Endothelial cell of umbilical vein (primary cell): ENCODE data around the gene MR1. TPM values are rescaled to one million over a fixed set of nuclear protein-coding genes. Genes with fewer than 3 reads are reported as not detected.

Source experiments
- BruUV-seq: library from RNA; stranded (reverse); fragments of 400-500 nt; replicated peaks from 2 replicates; lab custom pipeline; 2021; lab: Mats Ljungman, UMichigan
- CTCF ChIA-PET: fragments of 300-600, 350-600 bp; sonication (Branson Sonifier 250); formaldehyde crosslinking; loops from one replicate; lab custom pipeline; 2021; ENCODE audit warnings: antibody characterized with exemption, inconsistent platforms; lab: Charles Lee
- POLR2A ChIA-PET: fragments of 300-600, 350-600 bp; sonication (Branson Sonifier 250); formaldehyde crosslinking; loops from one replicate; lab custom pipeline; 2021; ENCODE audit warnings: antibody characterized with exemption, inconsistent platforms; lab: Charles Lee
- DNase-seq: peaks from one replicate; pipeline ENCODE4 v3.0.0-alpha.2; 2011; ENCODE audit warnings: low read depth, low spot score
- FAIRE-seq: peaks from 2 replicates; lab custom pipeline; 2011; peaks lifted over from hg19 to GRCh38; lab: Jason Lieb, UNC
- H2AFZ ChIP-seq: 2 replicates; pipeline ENCODE4 v1.6.0; 2012; ENCODE audit warnings: low read depth, low read length, control low read depth, inconsistent platforms
- H3K27ac ChIP-seq: 2 replicates; pipeline ENCODE4 v1.5.1; 2011; ENCODE audit warnings: low read depth, mild to moderate bottlenecking, control low read depth, low read length, moderate library complexity; ENCODE audit not compliant: insufficient read depth
- H3K27me3 ChIP-seq, 2 experiments: 2 replicates each; pipeline versions ENCODE4 v1.6.0 to v1.6.1; 2011; ENCODE audit warnings: low read length in 2 of 2, mixed read lengths in 1 of 2; ENCODE audit not compliant: control insufficient read depth in 2 of 2, insufficient read depth in 2 of 2
- H3K36me3 ChIP-seq, 2 experiments: 2 replicates in 1 of 2; 3 replicates in 1 of 2; pipeline ENCODE4 v1.5.1; 2011; ENCODE audit warnings: low read length in 2 of 2, mild to moderate bottlenecking in 1 of 2, moderate library complexity in 1 of 2; ENCODE audit not compliant: control insufficient read depth in 2 of 2, insufficient read depth in 2 of 2; ENCODE audit errors: extremely low read depth in 1 of 2
- H3K4me1 ChIP-seq: 3 replicates; pipeline ENCODE4 v1.5.1; 2011; ENCODE audit warnings: mild to moderate bottlenecking, low read length; ENCODE audit not compliant: control insufficient read depth, insufficient read depth; ENCODE audit errors: extremely low read depth
- H3K4me2 ChIP-seq: 2 replicates; pipeline ENCODE4 v1.6.1; 2011; ENCODE audit warnings: low read length, control low read depth, mixed read lengths; ENCODE audit not compliant: insufficient read depth
- H3K4me3 ChIP-seq, 3 experiments: fragments of 200-600 bp in 1 of 3; sonication (generic), shearing (Covaris generic) in 1 of 3; replicated peaks in 1 of 3; 2 replicates each; pipeline ENCODE4 v1.5.1; 2011 to 2016; ENCODE audit warnings: control low read depth in 3 of 3, low read length in 3 of 3, mild to moderate bottlenecking in 2 of 3, inconsistent platforms in 1 of 3, low read depth in 1 of 3, moderate library complexity in 1 of 3; ENCODE audit not compliant: insufficient read depth in 1 of 3
- H3K79me2 ChIP-seq: 2 replicates; pipeline ENCODE4 v1.6.0; 2012; ENCODE audit warnings: low read length, inconsistent platforms; ENCODE audit not compliant: control insufficient read depth, insufficient read depth
- H3K9ac ChIP-seq: replicated peaks from 2 replicates; pipeline ENCODE3; 2011; ENCODE audit warnings: low read length, control low read depth; ENCODE audit not compliant: insufficient read depth; ENCODE audit errors: extremely low read depth
- H3K9me1 ChIP-seq: replicated peaks from 3 replicates; pipeline ENCODE4 v1.6.0; 2011; ENCODE audit warnings: mild to moderate bottlenecking, low read length; ENCODE audit not compliant: control insufficient read depth, insufficient read depth; ENCODE audit errors: extremely low read depth
- H3K9me3 ChIP-seq: replicated peaks from 2 replicates; pipeline ENCODE4 v1.5.1; 2012; ENCODE audit warnings: low read length, inconsistent platforms; ENCODE audit not compliant: control insufficient read depth, insufficient read depth
- H4K20me1 ChIP-seq: replicated peaks from 2 replicates; pipeline ENCODE3; 2011; ENCODE audit warnings: mild to moderate bottlenecking, low read length; ENCODE audit not compliant: control insufficient read depth, insufficient read depth; ENCODE audit errors: extremely low read depth
- EZH2 ChIP-seq: IDR thresholded peaks from 2 replicates; pipeline ENCODE4 v1.6.1; 2012; ENCODE audit warnings: borderline replicate concordance, low read depth, mild to moderate bottlenecking, moderate library complexity, low read length, inconsistent platforms; ENCODE audit not compliant: severe bottlenecking
- FOS ChIP-seq: IDR thresholded peaks from 2 replicates; pipeline ENCODE4 v1.6.1; 2011; ENCODE audit warnings: mild to moderate bottlenecking, low read length, moderate library complexity, borderline replicate concordance; ENCODE audit not compliant: insufficient read depth
- GATA2 ChIP-seq: IDR thresholded peaks from 2 replicates; pipeline ENCODE4 v1.7.0; 2011; ENCODE audit warnings: low read depth, mild to moderate bottlenecking, moderate library complexity, mixed read lengths, low read length; ENCODE audit not compliant: insufficient read length, insufficient read depth
- JUN ChIP-seq: IDR thresholded peaks from 2 replicates; pipeline ENCODE4 v1.6.1; 2011; ENCODE audit warnings: borderline replicate concordance, low read depth; ENCODE audit not compliant: insufficient read length, insufficient read depth
- MYC ChIP-seq: IDR thresholded peaks from one replicate; pipeline ENCODE4 v1.6.1; 2011; ENCODE audit warnings: mild to moderate bottlenecking, low read depth, low read length
- POLR2AphosphoS5 ChIP-seq: IDR thresholded peaks from 2 replicates; pipeline ENCODE4 v1.6.1; 2012; ENCODE audit warnings: low read depth, mild to moderate bottlenecking, control low read depth, low read length, moderate library complexity; ENCODE audit not compliant: insufficient read depth
- dilution Hi-C: fragments of 300-500 bp; cut with MboI; formaldehyde crosslinking; loops from one replicate; pipeline ENCODE4 v1.15.0; 2019; ENCODE audit warnings: low sequenced_read_pairs; ENCODE audit not compliant: extremely low pct_ligation_motif_present
- intact Hi-C: fragments of 100-400 bp; cut with micrococcal nuclease; formaldehyde crosslinking; loops from one replicate; pipeline ENCODE4 v1.10.0; 2022
- polyA plus RNA-seq, 4 experiments: library from polyadenylated mRNA; depleted of rRNA in 3 of 4; stranded (reverse) in 3 of 4; unstranded in 1 of 4; fragments of >200 nt; gene quantifications; 2 replicates each; pipeline versions ENCODE4 v1.2.1 to v1.2.3, GENCODE V29; 2011 to 2012; ENCODE audit warnings: missing spikeins in 1 of 4
- total RNA-seq: library from RNA; stranded (reverse); gene quantifications from 2 replicates; pipeline ENCODE4 v1.2.3, GENCODE V29; 2021

MR1 gene
- total and polyA plus RNA-seq, 2 donors (not counting 3 experiments of a cell fraction or from before 2014, with no cell fraction given) = 1.3 to 2.5 TPM

DNA sequence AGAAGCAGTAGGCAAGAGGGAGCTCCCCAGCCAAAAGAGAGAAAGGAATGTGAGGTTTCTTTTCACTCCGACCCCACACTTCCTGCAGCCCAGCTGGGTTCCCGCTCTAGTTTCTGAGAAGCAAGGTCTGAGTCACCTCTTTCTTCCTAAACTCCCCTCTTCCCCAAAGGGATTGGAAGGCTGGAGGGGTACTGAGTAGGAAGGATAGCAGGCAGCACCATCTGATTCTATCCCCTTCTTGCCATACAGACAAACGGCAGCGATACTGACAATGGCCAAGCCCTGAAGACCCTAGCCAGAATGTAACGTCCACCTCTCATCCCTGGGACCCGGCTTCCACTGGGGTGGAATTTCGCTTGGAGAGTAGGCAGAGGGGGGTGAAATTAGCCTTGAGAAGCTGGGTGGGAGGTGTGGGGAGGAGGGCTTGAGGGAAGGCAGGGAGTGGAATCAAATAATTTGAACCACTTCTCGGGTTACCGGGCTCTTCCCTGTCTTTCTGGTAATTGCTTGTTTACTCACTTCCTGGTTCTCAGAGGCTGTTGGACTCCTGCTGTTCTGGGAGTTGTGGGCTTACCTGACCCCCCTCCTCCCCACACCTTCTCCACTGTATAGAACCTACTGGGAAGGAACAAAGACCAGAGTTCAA, 67.9 kb downstream of the MR1 start:
- Histone ChIP-seq H3K4me2 (peak overlapping the region; percentile 57), H3K9me1 (no peaks in the 10 kb centered on the region), H3K36me3 (no peaks in the 10 kb centered on the region), H3K9ac (no peak overlapping the region), H2AFZ (peak overlapping the region; percentile 25), H3K27me3 (no peaks in the 10 kb centered on the region), H3K79me2 (no peaks in the 10 kb centered on the region), H3K9me3 (no peaks in the 10 kb centered on the region), H3K4me1 (peaks cover 58% of the 10 kb centered on the region), H3K4me3 (no peak overlapping the region), H4K20me1 (no peaks in the 10 kb centered on the region), H3K27ac (peak overlapping the region; percentile 73)
- FAIRE-seq = peak; percentile 97
- intact Hi-C loops = loop anchor here (5.0 kb wide), 1 partner anchor 599 kb away; the partner anchor contains the start of gene ACBD6
- ChIA-PET CTCF (interaction anchor here (1.1 to 1.6 kb wide), 4 partner anchors 10 to 51 kb away, joined by 3 to 17 read pairs (median 6); no protein-coding TSS in a partner anchor), POLR2A (interaction anchor here (1.0 to 2.5 kb wide), 4 partner anchors 10 to 80 kb away, joined by 3 to 14 read pairs (median 4); no protein-coding TSS in a partner anchor)
- DNase-seq = peak; percentile 64
- dilution Hi-C loops = no loop called here
- no TSS peak for BruUV-seq
- TF ChIP-seq GATA2 (no peak), FOS (peak; percentile 51), JUN (peak; percentile 56)

DNA sequence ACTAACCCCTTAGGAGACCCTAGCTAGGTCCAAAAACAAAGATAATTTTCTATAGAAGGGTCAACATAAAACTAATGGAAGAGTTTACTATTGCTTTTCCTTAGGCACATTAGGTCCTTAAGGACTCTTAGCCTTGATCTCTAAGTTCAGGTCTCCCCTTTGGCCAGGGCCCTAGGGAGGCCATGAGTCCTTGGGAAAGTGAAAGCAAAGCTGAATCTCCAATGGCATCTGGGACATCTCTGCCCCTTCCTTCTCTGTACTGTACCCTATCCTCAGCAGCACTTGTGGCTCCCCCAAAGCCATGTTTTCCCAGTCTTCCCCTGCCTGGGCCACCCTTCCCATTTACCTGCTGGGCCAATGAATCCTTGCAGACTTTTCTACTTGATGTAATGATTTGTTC, 69.1 kb downstream of the MR1 start:
- H3K9ac ChIP-seq = no peak overlapping the region
- DNase-seq (no peak), FAIRE-seq (peak; percentile 63)
- dilution Hi-C loops = no loop called here
- H3K4me1 ChIP-seq = peaks cover 69% of the 10 kb centered on the region
- no peaks in the 10 kb centered on the region for H3K9me1 ChIP-seq
- no peak overlapping the region for H2AFZ ChIP-seq
- POLR2A ChIA-PET = interaction anchor here (1.0 to 5.8 kb wide), 3 partner anchors 9 to 33 kb away, joined by 4 to 114 read pairs (median 6); partner anchors contain the start of gene IER5
- CTCF ChIA-PET = interaction anchor here (1.1 to 4.8 kb wide), 2 partner anchors 12 to 39 kb away, joined by 4 to 43 read pairs; no protein-coding TSS in a partner anchor
- no peaks in the 10 kb centered on the region for H3K79me2 ChIP-seq
- H3K9me3 ChIP-seq = no peaks in the 10 kb centered on the region
- H3K4me2 ChIP-seq = no peak overlapping the region
- intact Hi-C loops = loop anchor here (5.0 kb wide), 1 partner anchor 601 kb away; the partner anchor contains the start of gene ACBD6
- no peak overlapping the region for H3K27ac ChIP-seq
- no peak overlapping the region for H3K4me3 ChIP-seq
- no TSS peak for BruUV-seq
- TF ChIP-seq POLR2AphosphoS5 = no peak
- TF ChIP-seq JUN = no peak
- TF ChIP-seq FOS = no peak
- TF ChIP-seq GATA2 = no peak
- no peak for TF ChIP-seq EZH2
- TF ChIP-seq MYC = no peak
- H4K20me1 ChIP-seq = no peaks in the 10 kb centered on the region
- no peaks in the 10 kb centered on the region for H3K36me3 ChIP-seq
- no peaks in the 10 kb centered on the region for H3K27me3 ChIP-seq
